Activated CD8-positive, alpha-beta memory T cell treated with anti-CD3 and anti-CD28 coated beads, Interleukin-2, amount 50 U/mL, for 24 hours (primary cell): ENCODE results near the gene C19orf38.

Experiments
- DNase-seq: peaks from one replicate; pipeline ENCODE4 v3.0.0-alpha.2; 2020; ENCODE audit errors: extremely low read depth

C19orf38 gene, protein sequence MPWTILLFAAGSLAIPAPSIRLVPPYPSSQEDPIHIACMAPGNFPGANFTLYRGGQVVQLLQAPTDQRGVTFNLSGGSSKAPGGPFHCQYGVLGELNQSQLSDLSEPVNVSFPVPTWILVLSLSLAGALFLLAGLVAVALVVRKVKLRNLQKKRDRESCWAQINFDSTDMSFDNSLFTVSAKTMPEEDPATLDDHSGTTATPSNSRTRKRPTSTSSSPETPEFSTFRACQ

DNA sequence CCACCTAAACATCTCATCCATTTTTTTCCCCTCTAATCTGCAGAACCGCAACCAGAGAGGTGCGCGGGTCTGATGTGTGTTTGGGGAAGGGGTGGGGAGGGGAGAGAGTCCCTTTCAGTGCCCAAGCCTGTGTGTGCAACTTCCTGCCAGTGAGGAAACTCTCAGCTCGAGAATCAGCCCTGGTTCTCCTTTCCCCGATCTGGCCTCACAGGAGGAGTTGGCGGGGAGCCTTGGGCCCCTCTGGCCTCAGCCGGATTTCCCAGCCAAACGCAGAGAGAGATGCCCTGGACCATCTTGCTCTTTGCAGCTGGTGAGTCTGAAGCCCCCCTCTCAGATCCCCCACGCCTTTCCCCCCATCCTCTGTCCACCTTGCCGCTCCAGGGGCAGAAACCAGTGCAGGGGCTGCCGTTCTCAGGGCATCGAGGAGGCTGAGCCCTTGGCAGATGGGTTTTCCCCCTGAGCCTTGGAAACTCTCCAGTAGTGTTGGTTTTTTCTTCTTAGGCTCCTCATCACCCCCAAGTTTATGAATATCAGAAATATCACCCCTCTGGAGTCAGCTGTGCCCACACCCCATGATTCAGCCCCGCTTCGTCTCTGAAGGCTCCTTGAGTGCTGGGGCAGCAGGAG lies at the start of gene C19orf38:
Gene C19orf38 (plus strand): TSS at position 186 of the 627 bp plus-strand sequence. CDS start 94 bp downstream, at position 280.
- no peak for DNase-seq

DNA sequence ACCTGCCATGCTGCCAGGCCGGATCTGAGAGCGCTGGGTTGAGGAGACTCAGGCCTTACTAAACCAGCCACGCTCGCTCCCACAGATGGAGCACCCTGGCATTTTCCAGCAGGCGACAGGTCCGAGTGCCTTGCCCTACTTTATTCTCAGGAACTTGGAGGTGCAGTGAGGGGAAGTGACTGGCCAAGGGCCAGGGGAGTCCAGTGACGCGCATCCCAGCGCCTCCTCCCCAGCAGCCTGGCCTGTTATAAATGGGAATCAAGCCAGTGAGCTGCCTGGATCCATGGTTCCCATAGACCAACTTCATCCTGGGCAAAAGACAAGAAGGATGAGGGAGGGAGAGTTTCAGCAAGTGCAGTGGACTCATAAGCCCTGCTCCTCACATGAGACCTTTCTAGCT lies 47.7 kb upstream of the C19orf38 start:
- no peak for DNase-seq

DNA sequence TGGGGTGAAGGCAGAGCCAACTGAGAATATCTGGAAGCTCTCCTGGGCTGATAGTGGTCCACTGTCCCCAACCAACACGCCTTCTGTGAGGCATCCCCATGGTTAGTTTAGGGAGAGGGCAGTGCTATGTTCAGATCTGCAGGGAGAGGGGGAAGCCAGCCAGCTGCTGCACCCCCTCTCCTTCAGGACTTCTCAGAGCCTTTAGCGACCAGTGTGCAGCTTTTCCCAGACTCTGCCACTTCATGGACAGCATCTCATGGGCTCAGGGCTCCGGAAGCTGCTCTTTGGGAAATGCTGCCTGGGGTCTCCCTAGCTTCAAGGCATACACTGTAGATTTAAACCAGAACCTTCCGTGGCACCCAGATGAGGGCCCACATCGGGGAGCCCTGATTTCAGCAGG lies 45.7 kb upstream of the C19orf38 start:
- no peak for DNase-seq

DNA sequence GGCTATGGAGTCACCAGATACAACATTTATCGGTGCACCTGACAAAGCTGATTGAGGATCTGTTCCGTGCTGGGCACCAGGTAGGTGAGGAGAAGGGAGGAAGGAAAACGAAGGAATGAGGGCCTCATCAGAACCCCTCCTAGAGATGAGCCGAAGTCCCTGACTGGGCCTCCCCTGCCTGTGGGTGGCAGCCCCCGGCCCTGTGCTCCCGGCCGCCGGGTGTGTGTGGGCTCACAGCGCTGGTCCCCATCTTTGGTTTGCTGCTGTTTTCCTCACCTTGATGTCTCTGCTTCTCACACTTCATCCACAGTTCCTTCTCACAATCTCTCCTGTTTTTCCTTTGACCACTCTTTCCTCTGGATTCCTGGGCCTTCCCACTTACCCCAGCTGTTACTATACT lies 45.0 kb upstream of the C19orf38 start:
- no peak for DNase-seq

DNA sequence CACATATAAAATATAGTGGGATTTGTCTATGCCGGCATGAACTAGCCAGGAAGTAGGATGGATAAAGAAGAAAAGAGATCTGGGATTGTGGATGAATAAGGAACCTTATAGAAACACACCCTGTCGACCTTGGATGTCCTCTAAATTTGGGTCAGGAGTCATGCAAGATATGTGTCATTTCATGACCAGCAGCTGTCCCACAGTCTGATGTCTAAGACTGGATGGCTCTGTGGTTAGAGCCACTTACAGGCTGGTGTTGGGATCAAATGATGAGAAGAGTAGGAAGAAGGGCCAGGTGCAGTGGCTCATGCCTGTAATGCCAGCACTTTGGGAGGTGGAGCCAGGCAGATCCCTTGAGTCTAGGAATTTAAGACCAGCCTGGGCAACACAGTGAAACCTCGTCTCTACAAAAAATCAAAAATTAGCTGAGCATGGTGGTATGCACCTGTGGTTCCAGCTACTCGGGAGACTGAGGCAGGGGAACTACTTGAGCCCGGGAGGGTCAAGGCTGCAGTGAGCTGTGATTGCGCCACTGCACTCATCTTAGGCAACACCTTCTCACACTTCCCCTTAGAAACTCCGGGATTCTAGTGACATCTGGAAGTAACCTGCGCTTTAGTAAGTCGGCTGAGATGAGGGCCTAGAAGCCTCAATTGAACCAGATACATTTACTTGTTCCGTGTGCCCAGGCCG lies 43.0 kb upstream of the C19orf38 start:
- no peak for DNase-seq

DNA sequence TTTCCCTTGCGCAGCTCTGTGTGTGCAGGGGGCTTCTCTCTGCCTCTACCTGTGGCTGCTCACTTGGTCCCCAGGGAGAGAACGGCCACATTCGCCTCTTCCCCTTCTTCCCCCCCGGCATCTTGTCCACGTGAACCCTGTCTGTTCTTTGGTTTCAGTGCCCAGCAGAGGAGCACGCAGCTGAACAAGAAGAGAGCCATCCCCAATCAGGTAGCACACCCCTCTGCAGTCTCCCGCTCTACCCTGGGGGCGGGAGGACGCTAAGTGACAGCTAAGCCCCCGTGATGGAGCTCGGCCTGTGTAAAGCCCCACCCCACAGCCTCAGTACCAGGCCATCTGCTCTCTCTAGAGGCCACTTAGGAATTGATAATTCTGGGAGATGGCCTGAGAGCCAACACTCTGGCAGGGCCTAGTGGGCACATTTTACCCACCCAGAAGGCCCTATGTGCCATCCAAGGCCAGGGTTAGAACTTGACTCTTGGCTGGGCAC lies 42.4 kb upstream of the C19orf38 start:
- DNase-seq: no peak

DNA sequence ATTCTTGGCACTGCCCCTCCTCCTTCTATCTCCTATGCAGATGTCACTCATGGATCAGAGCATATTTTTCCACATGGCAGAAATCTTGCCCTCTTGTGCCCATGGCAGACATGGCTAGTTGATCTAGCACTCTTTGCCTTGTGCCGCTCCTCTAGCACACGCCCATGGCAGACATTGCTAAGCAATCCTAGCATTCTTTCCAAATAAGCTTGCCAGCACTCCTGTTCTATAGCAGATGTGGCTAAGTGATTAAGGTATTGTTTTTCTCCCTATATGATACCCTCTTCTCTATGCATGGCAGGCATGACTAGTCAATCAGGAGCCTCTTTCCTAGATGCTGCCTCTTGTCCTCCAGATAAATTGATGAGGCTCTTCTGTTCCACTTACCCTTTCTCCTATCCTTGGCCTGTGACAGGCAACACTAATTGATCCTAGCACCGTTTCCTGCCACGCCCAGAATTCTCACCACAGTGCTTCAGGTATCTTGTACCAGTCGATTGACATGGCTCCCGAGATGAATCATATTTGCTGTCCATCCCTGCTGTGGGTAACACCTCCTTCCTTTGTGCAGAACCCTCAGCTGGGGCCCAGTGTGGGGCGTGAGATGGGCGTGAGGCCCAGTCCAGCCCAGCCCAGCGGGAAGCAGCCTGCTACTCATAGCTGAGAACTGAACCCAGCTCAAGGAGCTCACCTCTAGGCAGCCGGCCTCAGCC lies 39.1 kb upstream of the C19orf38 start:
- no peak for DNase-seq

DNA sequence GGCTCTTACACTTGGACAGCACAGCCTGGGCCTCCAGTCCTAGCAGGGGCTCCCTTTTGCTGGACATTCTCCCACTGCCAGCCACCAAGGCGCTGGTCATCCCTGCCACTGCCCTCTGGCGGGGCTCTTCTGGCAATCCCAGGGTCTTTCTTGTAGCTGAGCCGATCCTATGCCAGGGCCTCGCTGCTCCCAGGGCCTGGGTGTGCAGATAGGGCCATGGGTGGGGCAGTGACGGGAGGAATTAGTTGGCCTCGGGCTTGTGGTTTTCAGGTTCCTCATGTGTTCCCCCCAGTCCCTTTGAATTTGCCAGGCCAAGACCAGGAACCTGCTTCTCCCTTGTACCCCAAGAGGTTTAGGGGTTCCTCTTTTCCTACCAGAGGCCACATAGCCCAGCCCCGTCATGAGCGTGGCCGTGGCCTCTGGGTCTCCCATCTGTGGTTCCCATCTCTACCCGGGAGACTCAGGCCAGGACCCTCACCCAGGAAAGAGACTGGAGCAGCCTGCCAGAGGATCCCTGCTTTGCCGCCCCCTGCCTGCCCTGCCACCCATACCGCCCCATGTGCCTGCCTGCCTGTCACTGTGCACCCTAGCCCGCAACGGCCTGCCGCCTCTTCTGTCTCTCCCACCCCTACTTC lies 38.4 kb upstream of the C19orf38 start:
- DNase-seq: no peak

DNA sequence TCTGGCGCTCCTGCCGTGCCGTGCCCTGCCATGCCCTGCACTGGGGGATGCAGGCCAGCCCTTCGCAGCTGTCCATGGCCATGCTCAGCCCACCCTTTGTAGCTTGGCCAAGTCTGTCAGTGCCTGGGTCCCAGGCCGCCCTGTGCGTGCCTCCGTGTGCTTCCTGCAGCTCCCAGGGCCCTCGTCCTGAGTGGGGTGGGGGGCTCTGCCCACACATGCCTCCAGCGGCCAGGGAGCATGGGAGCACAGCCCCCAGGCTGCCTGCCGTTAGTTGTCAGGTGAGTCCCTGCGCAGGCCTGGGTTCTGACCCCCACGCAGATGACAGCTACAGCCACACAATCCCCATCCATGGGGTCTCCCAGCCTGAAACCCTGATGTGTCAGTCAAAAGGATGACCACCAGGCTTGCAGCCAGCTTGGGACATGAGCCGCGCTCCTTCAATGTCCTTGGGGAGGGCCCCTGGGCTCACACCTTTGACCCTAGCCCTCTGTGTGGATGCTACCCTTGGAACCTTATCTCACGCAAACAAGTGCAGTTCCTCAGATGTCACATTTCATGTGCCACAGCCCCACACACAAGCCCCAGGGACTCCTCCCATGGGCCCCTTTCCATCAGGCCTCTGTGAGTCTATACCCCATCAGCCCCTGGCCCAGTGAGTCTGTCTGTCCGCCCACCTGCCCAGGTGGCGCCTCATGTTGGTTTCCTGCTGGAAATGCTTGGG lies 36.7 kb upstream of the C19orf38 start:
- DNase-seq: no peak

DNA sequence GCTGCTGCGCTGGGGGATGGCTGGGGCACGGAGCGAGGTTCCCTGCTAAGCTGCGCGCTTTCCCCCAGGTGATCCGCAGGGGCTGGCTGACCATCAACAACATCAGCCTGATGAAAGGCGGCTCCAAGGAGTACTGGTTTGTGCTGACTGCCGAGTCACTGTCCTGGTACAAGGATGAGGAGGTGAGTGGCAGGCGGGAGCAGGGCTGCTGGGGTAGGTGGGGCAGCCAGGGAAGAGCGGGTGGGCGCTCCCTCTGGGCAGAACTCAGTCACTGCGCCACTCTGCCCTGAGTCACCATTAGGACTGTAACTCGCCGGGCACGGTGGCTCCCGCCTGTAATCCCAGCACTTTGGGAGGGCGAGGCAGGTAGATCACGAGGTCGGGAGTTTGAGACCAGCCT lies 36.0 kb upstream of the C19orf38 start:
- no peak for DNase-seq

DNA sequence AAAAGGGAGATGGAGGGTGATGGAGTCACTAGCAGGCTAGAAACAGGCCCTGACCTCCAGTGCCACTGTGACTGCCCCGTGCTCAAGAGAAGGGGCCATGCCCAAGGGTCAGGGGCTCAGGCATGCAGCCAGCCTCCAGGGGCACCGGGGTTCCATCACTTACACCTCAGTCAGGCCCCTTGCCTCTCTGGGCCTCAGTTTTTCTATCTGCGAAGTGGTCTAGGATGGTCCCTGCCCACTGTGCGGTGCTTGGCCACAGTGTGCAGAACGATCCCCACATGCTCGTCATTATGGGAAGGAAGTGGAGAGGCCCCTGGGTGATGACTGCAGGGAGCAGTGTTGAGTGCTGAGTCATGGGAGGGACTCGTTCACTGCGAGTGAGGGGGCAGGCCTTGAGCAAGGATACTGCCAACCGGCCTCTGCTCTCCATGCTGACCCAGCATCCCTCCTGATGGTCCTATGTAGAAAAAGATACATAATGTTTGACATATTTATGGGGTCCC lies 35.3 kb upstream of the C19orf38 start:
- no peak for DNase-seq

DNA sequence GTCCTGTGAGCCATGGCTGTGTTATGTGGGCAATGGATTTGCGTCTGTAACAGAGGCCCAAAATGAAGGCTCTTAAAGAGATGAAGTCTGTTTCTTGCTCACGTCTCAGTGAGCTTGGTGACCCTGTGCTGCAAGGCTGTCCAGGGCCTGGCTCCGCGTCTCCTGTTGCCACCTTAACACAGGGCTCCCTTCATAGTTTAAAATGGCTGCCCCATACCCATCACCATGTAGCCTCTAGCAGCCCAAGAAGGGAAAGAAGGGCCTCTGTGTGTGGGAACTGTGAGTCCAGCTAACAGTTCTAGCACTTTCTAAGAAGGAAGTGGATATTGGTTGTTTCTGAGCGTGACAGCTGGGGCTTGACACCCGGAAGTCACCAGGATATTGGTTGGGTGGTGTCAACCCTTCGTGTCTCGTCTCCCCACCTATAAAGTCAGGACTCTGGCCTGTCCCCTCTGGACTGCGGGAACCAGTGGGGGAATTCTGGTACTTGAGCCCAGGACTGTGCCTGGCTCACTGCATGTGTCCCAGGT lies 33.1 kb upstream of the C19orf38 start:
- no peak for DNase-seq

DNA sequence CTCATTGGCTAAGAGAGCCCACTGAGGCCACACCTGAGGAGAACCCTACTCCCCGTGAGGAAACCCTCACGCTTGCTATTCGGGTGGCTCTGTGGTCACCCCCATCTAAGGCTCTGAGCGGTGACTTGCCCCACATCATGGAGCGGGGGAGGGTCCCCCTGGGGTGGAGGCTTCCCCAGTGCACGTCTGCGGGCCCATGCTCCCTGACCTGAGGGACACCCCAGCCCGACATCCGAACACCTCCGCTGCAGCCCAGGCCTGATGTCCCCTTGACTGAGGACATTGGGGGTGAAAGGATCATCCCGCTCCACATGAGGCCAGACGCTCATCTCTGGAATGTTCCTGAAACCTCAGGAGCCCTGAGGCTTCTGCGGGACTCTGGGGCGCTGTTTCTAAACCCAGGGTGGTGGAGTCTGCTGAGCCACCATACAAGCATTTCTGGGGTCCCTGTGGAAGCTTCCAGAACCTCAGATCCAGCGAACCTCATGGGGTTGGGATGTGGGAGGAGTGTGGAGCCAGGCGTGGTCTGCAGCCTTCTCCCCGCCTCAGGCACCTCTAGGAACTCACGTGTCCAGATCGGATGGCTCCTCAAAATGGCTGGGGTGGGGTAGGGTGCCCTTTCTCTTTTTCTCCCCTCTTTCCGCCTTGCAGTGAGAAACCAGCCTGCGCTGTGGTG lies 32.1 kb upstream of the C19orf38 start:
- DNase-seq: no peak

DNA sequence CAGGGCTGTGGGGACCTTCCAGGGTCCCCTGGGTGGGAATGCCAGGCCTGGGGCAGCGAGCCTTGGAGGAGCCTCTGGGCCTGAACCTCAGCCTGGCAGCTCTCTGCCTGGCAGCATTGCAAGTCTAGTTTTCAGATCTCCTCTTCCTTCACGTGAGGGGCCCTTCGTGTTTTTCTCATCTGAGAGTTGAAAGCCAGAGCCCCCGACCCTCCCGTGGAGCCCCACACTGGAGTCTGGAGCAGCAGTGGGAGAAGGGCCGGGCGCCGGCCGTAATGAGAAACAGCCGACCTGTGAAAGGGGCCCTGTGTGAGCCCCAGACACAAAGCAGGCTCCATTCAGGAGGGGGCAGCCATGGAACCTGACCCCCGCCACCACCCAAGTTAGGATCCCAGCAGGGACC lies 31.5 kb upstream of the C19orf38 start:
- DNase-seq: no peak

DNA sequence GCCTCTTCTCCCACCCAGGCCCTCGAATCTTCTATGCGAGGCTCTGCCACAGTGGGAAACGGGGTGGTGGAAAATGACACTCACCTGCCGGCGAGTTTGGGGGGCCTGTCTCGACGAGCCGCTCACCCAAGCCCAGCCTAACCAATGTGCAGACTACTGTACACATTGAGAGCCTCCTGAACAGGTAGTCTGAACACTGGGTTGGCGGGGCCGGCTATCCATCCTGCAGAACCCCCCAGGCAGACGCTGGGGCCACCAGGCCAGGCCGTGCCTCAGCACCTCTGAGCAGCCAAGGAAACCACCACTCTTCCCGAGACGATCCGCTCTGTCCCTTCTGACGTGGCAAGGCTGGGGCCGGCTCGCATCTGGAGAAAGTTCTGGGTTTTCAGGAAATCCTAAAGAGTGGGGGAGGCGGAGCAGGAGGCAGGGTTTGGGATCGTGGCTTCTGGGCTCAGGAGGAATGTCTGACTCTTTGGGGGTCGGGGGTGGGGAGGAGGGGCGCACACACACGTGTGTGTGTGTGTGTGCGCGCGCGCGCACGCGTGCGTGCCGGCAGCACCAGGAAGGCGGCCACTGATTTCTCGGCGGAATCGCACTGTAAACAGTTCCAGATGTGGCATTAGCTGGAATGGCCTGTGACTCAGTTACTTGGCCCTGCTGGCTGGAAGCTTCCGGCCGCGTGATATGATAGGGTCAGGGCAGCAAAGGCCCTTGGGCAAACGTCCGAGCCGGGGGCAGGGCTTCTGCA lies 30.8 kb upstream of the C19orf38 start:
- no peak for DNase-seq

DNA sequence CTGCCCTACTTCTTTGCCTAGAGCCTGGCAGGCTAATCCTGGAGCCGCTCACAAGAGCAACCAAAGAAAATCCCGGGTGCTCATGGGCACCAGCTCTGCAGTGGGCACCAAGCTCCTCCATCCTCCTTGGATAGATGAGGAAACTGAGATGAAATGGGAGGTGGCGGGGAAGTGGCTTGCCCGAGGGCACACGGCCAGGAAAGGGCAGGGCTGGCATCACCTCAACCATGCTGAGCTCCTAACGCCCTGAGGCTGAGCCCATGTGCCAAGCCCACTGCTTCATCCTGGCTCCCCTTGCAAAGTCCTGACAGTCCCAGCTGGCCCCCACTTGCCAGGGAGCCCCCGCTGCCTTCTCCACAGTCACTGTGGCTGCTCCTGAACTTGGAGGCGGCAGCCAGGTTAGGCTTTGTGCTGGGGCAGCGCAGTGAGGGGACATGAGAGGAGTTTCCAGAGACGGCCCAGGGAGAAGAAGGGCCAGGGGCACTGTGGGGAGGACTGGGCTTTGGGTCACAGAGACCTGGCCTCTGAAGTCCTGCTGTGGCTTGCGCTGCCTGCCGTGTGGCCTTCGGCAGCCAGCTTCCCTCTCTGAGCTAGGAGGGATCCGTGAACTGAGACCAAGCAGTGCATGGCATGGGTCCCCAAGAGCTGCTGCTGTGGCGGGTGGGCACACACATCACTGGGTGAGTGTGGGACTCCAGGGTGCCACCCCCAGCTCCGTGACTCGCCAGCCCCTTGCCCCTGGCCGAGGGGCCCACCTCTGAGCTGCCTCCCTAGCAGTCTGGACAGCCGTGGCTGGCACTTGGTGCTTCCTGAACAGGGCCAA lies 29.7 kb upstream of the C19orf38 start:
- DNase-seq: no peak

DNA sequence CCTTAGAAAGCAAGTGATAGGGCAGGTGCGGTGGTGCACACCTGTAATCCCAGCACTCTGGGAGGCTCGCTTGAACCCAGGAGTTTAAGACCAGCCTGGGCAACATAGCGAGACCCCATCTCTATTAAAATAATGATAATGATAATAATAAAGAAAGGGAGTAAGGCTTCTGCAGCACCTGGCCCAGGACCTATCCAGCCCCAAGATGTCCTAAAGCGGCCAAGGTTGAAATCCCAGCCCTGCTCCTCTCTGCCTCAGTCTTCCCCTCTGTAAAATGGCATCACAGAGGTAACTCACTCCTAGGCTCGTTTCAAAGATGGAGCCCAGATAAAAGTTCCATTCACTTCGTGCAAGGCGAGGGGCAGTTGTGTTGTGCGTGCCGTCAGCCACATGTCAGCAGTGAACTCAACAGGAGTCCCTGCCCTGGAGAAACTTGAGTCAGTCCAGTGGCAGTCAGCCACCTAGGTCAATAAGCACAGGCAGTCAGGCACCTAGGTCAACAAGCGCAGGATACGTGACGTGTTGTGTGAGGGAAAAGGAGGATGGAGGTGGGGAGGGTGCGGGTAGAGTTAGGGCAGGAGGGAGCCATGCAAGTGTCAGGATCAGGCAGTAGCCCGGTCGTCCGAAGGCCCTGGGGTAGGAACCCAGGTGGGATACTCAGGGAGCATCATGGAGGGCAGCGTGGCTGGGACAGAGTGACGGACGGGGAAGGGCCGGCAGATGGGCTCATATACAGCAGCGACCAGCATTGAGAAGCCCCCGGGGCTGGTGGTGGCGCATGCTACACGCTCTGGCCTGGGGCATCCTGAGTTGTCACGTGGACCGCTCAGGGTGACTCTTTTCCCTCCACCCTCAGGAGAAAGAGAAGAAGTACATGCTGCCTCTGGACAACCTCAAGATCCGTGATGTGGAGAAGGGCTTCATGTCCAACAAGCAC lies 28.8 kb upstream of the C19orf38 start:
- no peak for DNase-seq
